SK-N-SH (cell line): ENCODE measurements around the gene ARID3A. TPM values are rescaled to one million over a fixed set of nuclear protein-coding genes. Genes with fewer than 3 reads are reported as not detected.

Experiments used
- CTCF ChIA-PET: fragments of 300-600, 350-600 bp; formaldehyde crosslinking; extraction: SDS; loops from one replicate; lab custom pipeline; 2021; lab: Yijun Ruan, JAX
- POLR2A ChIA-PET: fragments of 350-600 bp; sonication (Branson Sonifier 250); formaldehyde crosslinking; extraction: SDS; loops from one replicate; lab custom pipeline; 2020; ENCODE audit warnings: antibody characterized with exemption, inconsistent platforms; lab: Yijun Ruan, JAX
- DNase-seq: peaks from one replicate; pipeline ENCODE4 v3.0.0; 2012
- H2AFZ ChIP-seq: fragments of 200-600 bp; sonication (generic); 2 replicates; pipeline ENCODE4 v1.8.1; 2016; ENCODE audit warnings: antibody characterized with exemption, mild to moderate bottlenecking, low read depth
- H3F3A ChIP-seq: fragments of 200-600 bp; sonication (generic); replicated peaks from 2 replicates; pipeline ENCODE3; 2016; ENCODE audit warnings: antibody characterized with exemption, mild to moderate bottlenecking; ENCODE audit not compliant: insufficient read depth
- H3K27ac ChIP-seq, 2 experiments: fragments of 200-500 bp in 1 of 2; fragments of 200-600 bp in 1 of 2; sonication (Bioruptor generic) in 1 of 2; sonication (generic), shearing (Covaris generic) in 1 of 2; 2 replicates each; pipeline versions ENCODE4 v1.5.1 to v1.6.1; 2014 to 2016; ENCODE audit warnings: low read depth in 2 of 2, inconsistent platforms in 1 of 2, low read length in 1 of 2, mild to moderate bottlenecking in 1 of 2, mixed read lengths in 1 of 2
- H3K27me3 ChIP-seq: fragments of 200-600 bp; sonication (generic), shearing (Covaris generic); 2 replicates; pipeline ENCODE4 v1.6.1; 2016; ENCODE audit warnings: mixed run types; ENCODE audit not compliant: insufficient read depth
- H3K36me3 ChIP-seq, 2 experiments: fragments of 200-500 bp in 1 of 2; fragments of 200-600 bp in 1 of 2; sonication (Bioruptor generic) in 1 of 2; sonication (generic) in 1 of 2; replicated peaks in 1 of 2; 2 replicates each; pipeline versions ENCODE3 to v1.5.1; 2014 to 2016; ENCODE audit warnings: low read length in 1 of 2, mild to moderate bottlenecking in 1 of 2; ENCODE audit not compliant: insufficient read depth in 2 of 2, control insufficient read depth in 1 of 2
- H3K4me1 ChIP-seq, 2 experiments: fragments of 200-500 bp in 1 of 2; fragments of 200-600 bp in 1 of 2; sonication (Bioruptor generic) in 1 of 2; sonication (generic), shearing (Covaris generic) in 1 of 2; 2 replicates each; pipeline versions ENCODE4 v1.5.1 to v1.6.1; 2014 to 2016; ENCODE audit warnings: low read depth in 1 of 2, low read length in 1 of 2, mixed run types in 1 of 2; ENCODE audit not compliant: insufficient read depth in 2 of 2, control insufficient read depth in 1 of 2
- H3K4me2 ChIP-seq: fragments of 200-600 bp; sonication (generic), shearing (Covaris generic); 2 replicates; pipeline ENCODE4 v1.6.1; 2017; ENCODE audit warnings: mixed run types
- H3K4me3 ChIP-seq, 2 experiments: fragments of 200-500 bp in 1 of 2; fragments of 200-600 bp in 1 of 2; sonication (Bioruptor generic) in 1 of 2; sonication (generic), shearing (Covaris generic) in 1 of 2; 2 replicates each; pipeline versions ENCODE4 v1.5.1 to v1.8.1; 2014 to 2016; ENCODE audit warnings: low read depth in 2 of 2, inconsistent platforms in 1 of 2, low read length in 1 of 2, mild to moderate bottlenecking in 1 of 2, mixed read lengths in 1 of 2, moderate library complexity in 1 of 2
- H3K79me2 ChIP-seq: fragments of 200-600 bp; sonication (generic); 2 replicates; pipeline ENCODE4 v1.8.1; 2017; ENCODE audit warnings: mild to moderate bottlenecking; ENCODE audit not compliant: insufficient read depth
- H3K9ac ChIP-seq: fragments of 200-600 bp; sonication (generic); 2 replicates; pipeline ENCODE4 v1.6.1; 2017; ENCODE audit warnings: mixed run types
- H3K9me2 ChIP-seq: fragments of 200-600 bp; sonication (generic); 2 replicates; pipeline ENCODE4 v1.6.1; 2017; ENCODE audit warnings: mixed run types
- H3K9me3 ChIP-seq: fragments of 200-600 bp; sonication (generic); 2 replicates; pipeline ENCODE4 v1.6.1; 2017; ENCODE audit warnings: mixed run types, mild to moderate bottlenecking, moderate library complexity
- H4K20me1 ChIP-seq: fragments of 200-600 bp; sonication (generic); 2 replicates; pipeline ENCODE4 v1.6.1; 2017; ENCODE audit warnings: mild to moderate bottlenecking, mixed run types; ENCODE audit not compliant: insufficient read depth
- ELF1 ChIP-seq: IDR thresholded peaks from 2 replicates; pipeline ENCODE4 v1.4.0; 2012
- EZH2phosphoT487 ChIP-seq: fragments of 200-600 bp; sonication (generic); IDR thresholded peaks from 2 replicates; pipeline ENCODE4 v1.6.1; 2017; ENCODE audit warnings: low read depth, mixed run types, mild to moderate bottlenecking, antibody characterized with exemption, moderate library complexity, borderline replicate concordance
- GABPA ChIP-seq: IDR thresholded peaks from 2 replicates; pipeline ENCODE4 v1.4.0; 2012; ENCODE audit warnings: low read depth, mild to moderate bottlenecking
- NFIC ChIP-seq: IDR thresholded peaks from 2 replicates; pipeline ENCODE4 v1.4.0; 2012; ENCODE audit warnings: borderline replicate concordance
- NRF1 ChIP-seq: IDR thresholded peaks from 2 replicates; pipeline ENCODE4 v1.6.1; 2012; ENCODE audit warnings: low read depth, mild to moderate bottlenecking, low read length
- POLR2AphosphoS5 ChIP-seq: IDR thresholded peaks from 2 replicates; pipeline ENCODE4 v1.6.1; 2012; ENCODE audit warnings: low read depth, low read length
- RAD21 ChIP-seq: IDR thresholded peaks from 2 replicates; pipeline ENCODE4 v1.6.1; 2012; ENCODE audit warnings: mild to moderate bottlenecking, low read length
- RCOR1 ChIP-seq: fragments of 150-350 bp; IDR thresholded peaks from 2 replicates; pipeline ENCODE4 v1.6.1; 2017; ENCODE audit warnings: antibody characterized with exemption, low read length
- SMC3 ChIP-seq: IDR thresholded peaks from 2 replicates; pipeline ENCODE4 v1.6.1; 2012; ENCODE audit warnings: low read depth, low read length, improper control_type of control experiment
- TAF1 ChIP-seq: IDR thresholded peaks from 2 replicates; pipeline ENCODE4 v1.6.1; 2012; ENCODE audit warnings: low read depth, mild to moderate bottlenecking, low read length, moderate library complexity, borderline replicate concordance
- TCF12 ChIP-seq: IDR thresholded peaks from 2 replicates; pipeline ENCODE4 v1.4.0; 2012
- WGBS: methylation state at CpG from one replicate; pipeline ENCODE4 v1.1.6; 2017; ENCODE audit warnings: low lambda C conversion rate; 5-methylcytosine and 5-hydroxymethylcytosine counted together
- polyA plus RNA-seq, 3 experiments: library from polyadenylated mRNA; depleted of rRNA; stranded (reverse); fragments of >200 nt; gene quantifications; 2 replicates each; pipeline ENCODE4 v1.2.3, GENCODE V29; 2012
- TF ChIP-seq, protein P1 (sequence below): IDR thresholded peaks from 2 replicates; pipeline ENCODE4 v1.6.1; 2012; ENCODE audit warnings: mild to moderate bottlenecking, low read depth, low read length, moderate library complexity
- TF ChIP-seq, protein P2 (sequence below): fragments of 200-600 bp; sonication (generic); IDR thresholded peaks from 2 replicates; pipeline ENCODE4 v1.6.1; 2017; ENCODE audit warnings: antibody characterized with exemption, mild to moderate bottlenecking, moderate library complexity
- TF ChIP-seq, protein P3 (sequence below): IDR thresholded peaks from 2 replicates; pipeline ENCODE4; 2012
- TF ChIP-seq, protein P4 (sequence below): fragments of 150-350 bp; IDR thresholded peaks from 2 replicates; pipeline ENCODE4 v1.6.1; 2017; ENCODE audit warnings: antibody characterized with exemption, low read length, low read depth, borderline replicate concordance

Gene ARID3A
- polyA plus RNA-seq, 1 of the 3 experiments (the other 2 are of a cell fraction) = 8.6 TPM

DNA sequence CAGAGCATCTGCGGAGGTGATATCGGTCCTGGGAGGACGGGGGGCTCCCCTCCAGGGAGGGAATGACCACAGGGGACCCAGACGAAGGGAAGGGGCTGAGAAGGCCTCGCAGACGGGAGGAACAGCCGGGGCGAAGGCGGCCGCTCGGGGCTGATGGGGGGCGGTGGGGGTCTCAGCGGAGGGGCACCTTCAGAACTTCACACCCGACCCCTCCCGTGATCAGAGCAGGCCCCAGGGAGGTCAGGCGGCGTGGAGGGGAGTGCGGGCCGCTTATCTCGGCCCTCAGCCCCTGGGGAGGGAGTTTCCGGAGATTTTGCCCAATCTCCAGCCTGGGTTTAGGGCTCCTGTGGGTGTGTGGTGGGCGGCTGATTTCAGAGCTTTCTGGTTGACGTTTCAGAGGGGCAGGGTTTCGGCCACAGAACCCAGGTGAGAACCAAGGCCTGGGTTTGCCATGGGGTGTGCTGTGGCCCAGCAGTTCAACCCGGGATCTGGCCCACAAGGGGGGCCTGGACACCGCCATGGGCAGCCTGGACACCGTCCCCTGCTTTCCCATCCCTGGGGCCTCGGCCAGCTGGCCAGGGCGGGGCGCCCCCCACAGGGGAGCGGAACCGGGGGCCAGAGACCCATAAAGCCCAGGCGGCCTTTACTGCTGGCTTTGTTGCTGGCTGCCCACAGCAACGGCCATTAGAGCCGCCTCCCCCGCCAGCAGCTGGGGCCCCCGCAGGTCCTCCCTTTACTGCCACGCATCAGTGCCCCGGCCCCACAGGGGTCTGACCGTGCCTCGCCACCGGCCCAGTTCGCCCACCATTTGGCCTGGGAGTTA lies 29.0 kb downstream of the ARID3A start:
- Histone ChIP-seq H3K4me3 (no peak overlapping the region), H3K9me2 (no peaks in the 10 kb centered on the region)
- POLR2A ChIA-PET = no interaction called here
- TF ChIP-seq RCOR1 = no peak
- no peak for TF ChIP-seq ELF1
- TF ChIP-seq, protein P1, sequence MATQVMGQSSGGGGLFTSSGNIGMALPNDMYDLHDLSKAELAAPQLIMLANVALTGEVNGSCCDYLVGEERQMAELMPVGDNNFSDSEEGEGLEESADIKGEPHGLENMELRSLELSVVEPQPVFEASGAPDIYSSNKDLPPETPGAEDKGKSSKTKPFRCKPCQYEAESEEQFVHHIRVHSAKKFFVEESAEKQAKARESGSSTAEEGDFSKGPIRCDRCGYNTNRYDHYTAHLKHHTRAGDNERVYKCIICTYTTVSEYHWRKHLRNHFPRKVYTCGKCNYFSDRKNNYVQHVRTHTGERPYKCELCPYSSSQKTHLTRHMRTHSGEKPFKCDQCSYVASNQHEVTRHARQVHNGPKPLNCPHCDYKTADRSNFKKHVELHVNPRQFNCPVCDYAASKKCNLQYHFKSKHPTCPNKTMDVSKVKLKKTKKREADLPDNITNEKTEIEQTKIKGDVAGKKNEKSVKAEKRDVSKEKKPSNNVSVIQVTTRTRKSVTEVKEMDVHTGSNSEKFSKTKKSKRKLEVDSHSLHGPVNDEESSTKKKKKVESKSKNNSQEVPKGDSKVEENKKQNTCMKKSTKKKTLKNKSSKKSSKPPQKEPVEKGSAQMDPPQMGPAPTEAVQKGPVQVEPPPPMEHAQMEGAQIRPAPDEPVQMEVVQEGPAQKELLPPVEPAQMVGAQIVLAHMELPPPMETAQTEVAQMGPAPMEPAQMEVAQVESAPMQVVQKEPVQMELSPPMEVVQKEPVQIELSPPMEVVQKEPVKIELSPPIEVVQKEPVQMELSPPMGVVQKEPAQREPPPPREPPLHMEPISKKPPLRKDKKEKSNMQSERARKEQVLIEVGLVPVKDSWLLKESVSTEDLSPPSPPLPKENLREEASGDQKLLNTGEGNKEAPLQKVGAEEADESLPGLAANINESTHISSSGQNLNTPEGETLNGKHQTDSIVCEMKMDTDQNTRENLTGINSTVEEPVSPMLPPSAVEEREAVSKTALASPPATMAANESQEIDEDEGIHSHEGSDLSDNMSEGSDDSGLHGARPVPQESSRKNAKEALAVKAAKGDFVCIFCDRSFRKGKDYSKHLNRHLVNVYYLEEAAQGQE = no peak
- no peak for TF ChIP-seq TAF1
- TF ChIP-seq SMC3 = no peak
- no peak for TF ChIP-seq GABPA
- TF ChIP-seq, protein P2, sequence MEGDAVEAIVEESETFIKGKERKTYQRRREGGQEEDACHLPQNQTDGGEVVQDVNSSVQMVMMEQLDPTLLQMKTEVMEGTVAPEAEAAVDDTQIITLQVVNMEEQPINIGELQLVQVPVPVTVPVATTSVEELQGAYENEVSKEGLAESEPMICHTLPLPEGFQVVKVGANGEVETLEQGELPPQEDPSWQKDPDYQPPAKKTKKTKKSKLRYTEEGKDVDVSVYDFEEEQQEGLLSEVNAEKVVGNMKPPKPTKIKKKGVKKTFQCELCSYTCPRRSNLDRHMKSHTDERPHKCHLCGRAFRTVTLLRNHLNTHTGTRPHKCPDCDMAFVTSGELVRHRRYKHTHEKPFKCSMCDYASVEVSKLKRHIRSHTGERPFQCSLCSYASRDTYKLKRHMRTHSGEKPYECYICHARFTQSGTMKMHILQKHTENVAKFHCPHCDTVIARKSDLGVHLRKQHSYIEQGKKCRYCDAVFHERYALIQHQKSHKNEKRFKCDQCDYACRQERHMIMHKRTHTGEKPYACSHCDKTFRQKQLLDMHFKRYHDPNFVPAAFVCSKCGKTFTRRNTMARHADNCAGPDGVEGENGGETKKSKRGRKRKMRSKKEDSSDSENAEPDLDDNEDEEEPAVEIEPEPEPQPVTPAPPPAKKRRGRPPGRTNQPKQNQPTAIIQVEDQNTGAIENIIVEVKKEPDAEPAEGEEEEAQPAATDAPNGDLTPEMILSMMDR = no peak
- no peak for TF ChIP-seq EZH2phosphoT487
- no peak for TF ChIP-seq POLR2AphosphoS5
- TF ChIP-seq TCF12 = no peak
- TF ChIP-seq, protein P3, sequence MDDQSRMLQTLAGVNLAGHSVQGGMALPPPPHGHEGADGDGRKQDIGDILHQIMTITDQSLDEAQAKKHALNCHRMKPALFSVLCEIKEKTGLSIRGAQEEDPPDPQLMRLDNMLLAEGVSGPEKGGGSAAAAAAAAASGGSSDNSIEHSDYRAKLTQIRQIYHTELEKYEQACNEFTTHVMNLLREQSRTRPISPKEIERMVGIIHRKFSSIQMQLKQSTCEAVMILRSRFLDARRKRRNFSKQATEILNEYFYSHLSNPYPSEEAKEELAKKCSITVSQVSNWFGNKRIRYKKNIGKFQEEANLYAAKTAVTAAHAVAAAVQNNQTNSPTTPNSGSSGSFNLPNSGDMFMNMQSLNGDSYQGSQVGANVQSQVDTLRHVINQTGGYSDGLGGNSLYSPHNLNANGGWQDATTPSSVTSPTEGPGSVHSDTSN = no peak
- no peak for TF ChIP-seq RAD21
- no peak for TF ChIP-seq NFIC
- TF ChIP-seq, protein P4, sequence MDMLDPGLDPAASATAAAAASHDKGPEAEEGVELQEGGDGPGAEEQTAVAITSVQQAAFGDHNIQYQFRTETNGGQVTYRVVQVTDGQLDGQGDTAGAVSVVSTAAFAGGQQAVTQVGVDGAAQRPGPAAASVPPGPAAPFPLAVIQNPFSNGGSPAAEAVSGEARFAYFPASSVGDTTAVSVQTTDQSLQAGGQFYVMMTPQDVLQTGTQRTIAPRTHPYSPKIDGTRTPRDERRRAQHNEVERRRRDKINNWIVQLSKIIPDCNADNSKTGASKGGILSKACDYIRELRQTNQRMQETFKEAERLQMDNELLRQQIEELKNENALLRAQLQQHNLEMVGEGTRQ = no peak
- TF ChIP-seq NRF1 = no peak
- TF ChIP-seq, all 33 proteins: peak for 0
- no peaks in the 10 kb centered on the region for H3K79me2 ChIP-seq
- H4K20me1 ChIP-seq = peaks cover 24% of the 10 kb centered on the region; the same call in 1 of the 2 replicates
- no peaks in the 10 kb centered on the region for H3F3A ChIP-seq
- no peaks in the 10 kb centered on the region for H3K9me3 ChIP-seq
- no peak overlapping the region for H2AFZ ChIP-seq
- no peak for DNase-seq
- CTCF ChIA-PET = interaction anchor here (0.9 to 2.0 kb wide), 3 partner anchors 10 to 268 kb away, joined by 3 to 12 read pairs (median 3); partner anchors contain the start of gene WDR18
- H3K4me1 ChIP-seq = peaks cover 5 to 21% of the 10 kb centered on the region in 2 experiments; a peak in 2 of 4 replicates
- no peaks in the 10 kb centered on the region for H3K36me3 ChIP-seq
- no peaks in the 10 kb centered on the region for H3K27me3 ChIP-seq
- 93% methylated on average over 23 of the region's 43 CpGs for WGBS
- no peak overlapping the region for H3K9ac ChIP-seq
- no peak overlapping the region for H3K4me2 ChIP-seq
- H3K27ac ChIP-seq = no peak overlapping the region
